Stimulated activated CD4-positive, alpha-beta T cell treated with anti-CD3 and anti-CD28 coated beads, Interleukin-12 subunit alpha, Interleukin-12 subunit beta, amount 100 ng/mL, for 24 hours (primary cell): ENCODE measurements around the gene CXorf49.
"Not testable (repeated sequence)": the region's sequence is repeated elsewhere in the genome, so short reads cannot be mapped to it uniquely, and the experiment has no call there.

Experiments used
- DNase-seq, 2 experiments: peaks; one replicate each; pipeline ENCODE4 v3.0.0-alpha.2; 2020; ENCODE audit warnings: low read depth in 2 of 2

Gene CXorf49

GRCh38 chrX:71718185-71718584 lies at the start of gene CXorf49:
Gene CXorf49 (minus strand): TSS chrX:71718285. CDS start chrX:71718151, 134 bp downstream.
- DNase-seq: not testable (repeated sequence)

GRCh38 chrX:71767134-71767533 lies 49.0 kb upstream of the CXorf49 start:
- not testable (repeated sequence) for DNase-seq

DNA sequence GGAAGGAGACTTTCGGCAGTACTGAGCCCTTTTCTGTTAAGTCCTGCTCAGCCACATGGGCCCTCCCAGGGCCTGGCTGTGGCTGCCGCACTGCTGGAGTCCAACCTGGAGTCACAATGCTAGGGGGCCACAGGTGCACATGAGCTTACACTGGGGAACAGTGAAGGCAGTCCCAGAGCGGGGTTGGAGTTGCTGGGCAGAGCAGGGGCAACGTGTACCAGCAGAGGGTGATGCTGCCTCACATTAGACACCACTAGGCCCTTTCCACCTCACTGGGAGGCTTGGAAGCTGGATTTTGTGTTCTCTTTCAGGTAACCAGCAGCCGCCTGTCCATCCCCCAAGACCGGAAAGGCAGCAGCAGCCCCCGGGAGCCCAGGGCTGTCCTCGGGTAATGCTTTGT lies 47.5 kb upstream of the CXorf49 start:
- DNase-seq: not testable (repeated sequence)

GRCh38 chrX:71764832-71765231 lies 46.7 kb upstream of the CXorf49 start:
- DNase-seq: not testable (repeated sequence)

DNA sequence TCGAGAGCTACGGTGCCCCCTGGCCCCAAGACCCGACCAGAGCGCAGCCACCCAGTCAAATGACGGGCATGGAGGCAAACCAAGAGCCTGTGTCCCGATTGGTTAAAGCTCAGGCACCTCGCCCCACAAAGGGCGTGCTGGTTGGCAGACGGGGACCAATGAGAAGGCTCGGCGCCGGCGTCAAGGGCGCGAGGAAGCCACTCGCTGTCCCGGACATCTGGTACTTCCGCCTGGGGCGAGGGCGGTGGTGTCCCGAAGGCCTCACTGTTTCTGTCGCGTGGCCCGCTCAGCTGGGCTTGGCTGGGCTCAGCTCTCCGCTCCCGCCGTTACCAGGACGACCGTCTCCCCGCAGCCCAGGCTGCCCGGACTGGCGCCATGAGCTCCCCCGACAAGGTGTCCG lies 45.0 kb upstream of the CXorf49 start, which contains the start of gene CXorf49B:
Gene CXorf49B (plus strand): TSS at position 301 of the 400 bp plus-strand sequence. CDS start 75 bp downstream, at position 376.
- DNase-seq: not testable (repeated sequence)

- DNase-seq: not testable (repeated sequence)
These were observed 42.7 kb upstream of the CXorf49 start for GRCh38 chrX:71760688-71761281.

- not testable (repeated sequence) for DNase-seq
These were observed 2.3 kb upstream of the CXorf49 start for GRCh38 chrX:71720289-71720886.

- not testable (repeated sequence) for DNase-seq
These were observed 1.1 kb upstream of the CXorf49 start for GRCh38 chrX:71719195-71719594.

DNA sequence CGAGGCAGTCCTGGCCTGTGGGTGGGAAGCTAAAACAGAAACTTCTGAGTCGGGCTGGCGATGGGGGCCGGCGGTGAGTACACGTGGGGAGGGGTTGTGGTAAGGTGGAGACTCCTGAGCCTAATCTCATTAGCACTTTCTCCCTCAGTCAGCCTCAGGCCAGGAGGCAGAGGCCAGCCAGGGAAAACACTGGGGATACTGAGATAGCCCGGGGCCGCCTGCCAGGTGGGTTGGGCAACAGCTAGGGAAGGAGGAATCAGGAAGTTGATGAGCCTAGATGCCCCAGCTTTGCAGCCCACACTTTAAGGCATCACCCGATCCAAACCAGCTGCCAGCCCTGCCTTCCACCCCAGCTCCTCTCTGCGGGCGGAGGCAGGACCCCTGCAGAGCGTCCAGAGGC lies 1.8 kb downstream of the CXorf49 start:
- DNase-seq: not testable (repeated sequence)

- DNase-seq: not testable (repeated sequence)
These were observed 2.5 kb downstream of the CXorf49 start for GRCh38 chrX:71715551-71715950.

DNA sequence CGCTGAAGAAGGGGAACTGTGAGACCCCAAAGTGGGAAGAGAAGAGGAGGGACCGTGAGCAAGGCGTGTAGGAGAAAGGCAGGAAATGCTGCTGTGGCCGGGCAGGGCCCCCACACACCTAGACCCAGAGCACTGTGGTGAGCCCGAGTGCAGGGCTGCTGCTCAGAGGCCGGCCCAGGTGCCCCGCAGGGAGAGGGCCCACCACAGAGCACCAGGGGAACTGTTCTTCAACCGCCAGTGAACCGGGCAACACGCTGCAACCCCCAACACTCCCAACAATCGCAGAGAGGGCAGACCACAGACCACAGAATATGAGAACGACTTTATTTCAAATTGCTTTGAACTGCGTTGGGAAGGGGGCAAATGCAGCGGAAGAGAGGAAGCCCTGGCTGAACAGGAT lies 4.0 kb downstream of the CXorf49 start:
- DNase-seq: not testable (repeated sequence)

DNA sequence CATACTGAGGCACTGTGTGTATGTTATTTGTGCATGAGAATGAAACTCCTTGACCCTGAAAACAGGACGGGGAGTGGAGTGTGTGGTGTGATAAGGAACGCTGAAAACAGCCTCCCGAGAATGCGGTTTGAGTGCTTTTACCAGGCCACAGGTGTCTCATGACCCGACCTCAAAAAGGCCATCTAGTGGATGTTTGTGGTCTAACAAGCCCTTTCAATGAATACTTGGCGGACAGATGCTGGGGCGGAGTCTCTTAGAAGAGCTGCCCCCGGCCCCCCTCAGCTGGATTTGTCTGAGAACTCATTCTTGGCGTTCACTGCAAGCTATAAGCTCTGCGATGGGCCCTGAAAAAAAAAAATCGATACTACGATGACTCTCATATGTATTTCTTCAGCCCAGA lies 15.2 kb downstream of the CXorf49 start:
- DNase-seq: not testable (repeated sequence)

DNA sequence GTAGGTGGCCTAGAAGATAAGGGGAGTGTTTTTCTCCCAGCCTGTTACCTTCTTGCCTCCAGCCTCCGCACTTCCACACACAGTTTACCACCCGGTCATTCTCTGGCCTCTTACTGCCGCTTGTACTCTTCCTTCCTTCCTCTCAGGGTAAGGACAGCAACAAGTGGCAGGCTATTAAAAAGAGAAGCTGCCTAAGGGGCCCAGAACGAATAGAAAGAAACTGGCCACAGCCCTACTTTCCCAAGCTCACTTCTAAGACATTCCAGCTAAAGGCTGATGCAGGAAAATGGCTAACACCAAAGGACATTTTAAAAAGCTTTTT lies 19.1 kb downstream of the CXorf49 start:
- DNase-seq: not testable (repeated sequence)

DNA sequence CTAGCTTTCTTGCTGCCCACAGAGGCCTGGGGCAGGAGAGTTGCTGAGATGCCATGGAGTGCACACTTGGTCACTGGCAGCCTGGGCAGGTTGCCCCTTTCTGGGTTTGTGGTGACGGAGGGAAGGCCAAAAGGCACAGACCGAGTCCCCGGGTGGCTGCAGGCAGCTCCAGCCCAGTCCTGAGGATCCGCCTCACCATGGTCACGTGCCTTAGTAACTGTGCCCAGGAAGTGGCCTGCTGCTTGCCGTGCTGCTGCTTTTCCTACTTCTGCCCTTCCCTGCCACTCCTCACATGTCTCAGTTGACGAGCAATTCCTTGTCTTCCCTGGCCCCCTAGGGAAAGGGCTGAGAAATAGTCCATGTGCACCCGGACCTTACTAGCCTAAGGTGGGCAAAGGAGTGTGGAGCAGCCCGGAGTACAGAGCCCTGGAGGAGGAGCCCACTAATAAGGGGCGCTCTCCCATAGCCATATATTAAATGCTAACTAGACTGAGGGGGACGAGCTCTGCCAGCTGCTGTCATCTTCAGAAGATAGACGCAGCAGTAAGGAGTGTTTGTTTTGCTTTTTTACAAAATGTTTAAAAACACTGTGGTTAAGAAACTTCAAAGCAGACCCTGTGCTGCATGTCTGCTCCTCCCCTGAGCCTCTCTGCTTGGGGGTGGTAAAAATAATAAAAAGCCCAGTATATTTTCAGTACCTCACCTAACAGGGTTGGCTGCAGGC lies 19.6 kb downstream of the CXorf49 start:
- DNase-seq: not testable (repeated sequence)

- DNase-seq: not testable (repeated sequence)
These were observed 20.4 kb downstream of the CXorf49 start for GRCh38 chrX:71697466-71698298.

DNA sequence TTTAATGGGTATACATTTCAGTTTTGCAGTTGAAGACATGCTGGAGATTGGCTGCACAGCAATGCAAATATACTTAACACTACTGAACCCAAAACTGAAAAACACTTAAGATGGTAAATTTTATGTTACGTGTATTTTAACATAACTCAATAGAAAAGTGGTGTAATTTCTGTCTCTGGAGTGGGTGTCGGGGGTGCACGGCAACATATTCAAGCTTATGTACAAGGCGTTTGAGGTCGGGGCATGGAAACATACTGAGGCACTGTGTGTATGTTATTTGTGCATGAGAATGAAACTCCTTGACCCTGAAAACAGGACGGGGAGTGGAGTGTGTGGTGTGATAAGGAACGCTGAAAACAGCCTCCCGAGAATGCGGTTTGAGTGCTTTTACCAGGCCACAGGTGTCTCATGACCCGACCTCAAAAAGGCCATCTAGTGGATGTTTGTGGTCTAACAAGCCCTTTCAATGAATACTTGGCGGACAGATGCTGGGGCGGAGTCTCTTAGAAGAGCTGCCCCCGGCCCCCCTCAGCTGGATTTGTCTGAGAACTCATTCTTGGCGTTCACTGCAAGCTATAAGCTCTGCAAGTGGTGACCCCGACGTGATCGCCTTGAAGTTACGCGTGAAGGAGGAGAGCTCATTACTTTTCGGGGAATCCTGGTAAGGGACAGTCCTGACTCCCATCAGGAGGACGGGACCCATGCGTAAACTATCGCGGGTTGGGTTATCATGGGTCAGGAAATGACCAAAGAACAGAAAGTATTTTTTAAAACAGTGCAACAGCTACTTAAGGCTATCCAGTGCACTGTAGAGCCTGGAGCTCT lies 21.2 kb downstream of the CXorf49 start:
- not testable (repeated sequence) for DNase-seq

DNA sequence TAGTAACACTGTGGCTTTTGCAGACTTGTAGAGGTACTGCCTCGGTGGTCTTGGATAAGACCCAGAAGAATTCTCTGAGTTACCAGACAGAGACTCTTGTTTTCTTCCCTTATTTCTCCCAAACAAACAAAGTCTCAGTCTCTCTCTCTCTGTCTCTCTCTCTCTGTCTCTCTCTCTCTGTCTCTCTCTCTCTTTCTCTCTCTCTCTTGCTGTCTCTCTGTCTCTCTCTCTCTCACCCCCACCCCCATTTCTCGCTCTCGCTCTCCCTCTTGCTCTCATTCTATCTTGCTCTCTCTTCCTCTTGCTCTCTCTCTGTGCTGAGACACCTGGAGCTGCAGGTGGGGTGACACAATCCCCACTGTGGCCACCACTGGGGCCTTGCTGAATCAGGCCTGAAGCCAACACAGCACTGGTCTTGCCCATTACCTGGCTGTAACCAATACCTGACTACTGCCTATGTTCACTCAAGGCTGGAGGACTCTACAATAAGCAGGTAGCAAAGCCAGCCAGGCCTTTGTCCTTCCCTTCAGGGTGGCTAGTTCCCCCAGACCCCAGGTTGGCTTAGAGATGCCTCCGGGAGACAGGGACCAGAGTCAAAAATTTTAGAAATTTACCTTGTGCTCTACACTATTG lies 38.4 kb downstream of the CXorf49 start:
- DNase-seq: no peak

- DNase-seq: not testable (repeated sequence)
These were observed 40.9 kb downstream of the CXorf49 start for GRCh38 chrX:71677195-71677594.

DNA sequence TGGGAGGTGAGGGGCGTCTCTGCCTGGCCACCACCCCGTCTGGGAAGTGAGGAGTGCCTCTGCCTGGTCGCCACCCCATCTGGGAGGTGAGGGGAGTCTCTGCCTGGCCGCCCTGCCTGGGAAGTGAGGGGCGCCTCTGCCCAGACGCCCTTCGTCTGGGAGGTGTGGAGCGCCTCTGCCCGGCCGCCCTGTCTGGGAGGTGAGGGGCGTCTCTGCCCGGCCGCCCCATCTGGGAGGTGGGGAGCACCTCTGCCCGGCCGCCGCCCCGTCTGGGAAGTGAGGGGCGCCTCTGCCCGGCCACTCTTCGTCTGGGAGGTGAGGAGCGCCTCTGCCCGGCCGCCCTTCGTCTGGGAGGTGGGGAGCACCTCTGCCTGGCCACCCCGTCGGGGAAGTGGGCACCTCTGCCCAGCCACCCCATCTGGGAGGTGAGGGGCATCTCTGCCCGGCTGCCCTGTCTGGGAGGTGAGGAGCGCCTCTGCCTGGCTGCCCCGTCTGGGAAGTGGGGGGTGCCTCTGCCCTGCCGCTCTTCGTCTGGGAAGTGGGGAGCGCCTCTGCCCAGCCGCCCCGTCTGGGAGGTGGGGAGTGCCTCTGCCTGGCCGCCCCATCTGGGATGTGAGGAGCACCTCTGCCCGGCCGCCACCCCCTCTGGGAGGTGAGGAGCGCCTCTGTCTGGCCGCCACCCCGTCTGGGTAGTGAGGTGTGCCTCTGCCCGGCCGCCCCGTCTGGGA lies 41.9 kb downstream of the CXorf49 start:
- DNase-seq: not testable (repeated sequence)

GRCh38 chrX:71675636-71676035 lies 42.4 kb downstream of the CXorf49 start:
- DNase-seq: not testable (repeated sequence)
